Measurements from ENCODE around the gene DAP3. TPM values are rescaled to one million over a fixed set of nuclear protein-coding genes. Genes with fewer than 3 reads are reported as not detected.

Gene DAP3
- total and polyA plus RNA-seq, 2 donors (not counting 1 experiment from before 2014, with no cell fraction given), result 84.7 to 107 TPM

DNA sequence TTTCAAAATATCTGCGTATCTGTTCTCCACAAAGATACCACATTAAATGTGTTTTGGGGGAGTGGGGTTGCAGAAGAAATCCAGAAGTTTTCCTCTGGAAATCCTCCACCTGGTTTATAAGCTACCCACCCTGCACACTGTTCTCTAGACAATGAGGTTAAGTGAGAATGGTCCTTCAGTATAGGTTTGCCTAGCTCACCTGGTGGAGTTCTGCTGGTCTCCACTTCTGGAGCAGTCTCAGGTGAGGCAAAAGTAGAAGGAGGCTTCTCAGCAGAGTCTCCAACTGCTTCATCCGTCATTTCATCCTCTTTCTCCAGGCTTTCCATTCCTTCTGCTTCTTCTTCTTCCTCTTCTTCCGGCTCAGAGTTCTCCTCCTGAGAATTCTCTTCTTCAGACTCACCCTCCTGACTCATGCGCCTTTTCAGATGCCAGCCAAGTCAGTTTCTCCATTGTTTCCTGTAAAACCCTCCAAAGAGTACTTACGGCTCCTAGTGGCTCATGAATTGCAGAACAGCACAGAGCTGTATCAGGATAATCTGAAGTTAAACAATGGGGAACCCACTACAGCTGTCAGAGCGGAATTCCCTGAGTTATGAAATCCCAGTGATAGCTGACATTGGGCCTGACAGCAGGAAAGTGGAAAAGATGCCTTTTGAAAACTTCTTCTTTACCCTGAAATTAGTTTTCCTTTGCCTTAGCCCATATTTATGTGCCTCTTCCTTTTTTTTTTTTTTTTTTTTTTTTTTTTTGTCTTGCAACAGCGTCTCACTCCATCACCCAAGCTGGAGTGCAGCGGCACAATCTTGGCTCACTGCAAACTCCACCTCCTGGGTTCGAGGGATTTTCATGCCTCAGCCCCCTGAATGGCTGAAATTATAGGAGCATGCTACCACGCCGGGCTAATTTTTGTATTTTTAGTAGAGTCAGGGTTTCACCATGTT lies 40.4 kb upstream of the DAP3 start:
- H3K27ac Mint-ChIP-seq, result no peak overlapping the region

More for the DNA sequence above, 40.4 kb upstream of the DAP3 start:
- TF ChIP-seq, protein P1, sequence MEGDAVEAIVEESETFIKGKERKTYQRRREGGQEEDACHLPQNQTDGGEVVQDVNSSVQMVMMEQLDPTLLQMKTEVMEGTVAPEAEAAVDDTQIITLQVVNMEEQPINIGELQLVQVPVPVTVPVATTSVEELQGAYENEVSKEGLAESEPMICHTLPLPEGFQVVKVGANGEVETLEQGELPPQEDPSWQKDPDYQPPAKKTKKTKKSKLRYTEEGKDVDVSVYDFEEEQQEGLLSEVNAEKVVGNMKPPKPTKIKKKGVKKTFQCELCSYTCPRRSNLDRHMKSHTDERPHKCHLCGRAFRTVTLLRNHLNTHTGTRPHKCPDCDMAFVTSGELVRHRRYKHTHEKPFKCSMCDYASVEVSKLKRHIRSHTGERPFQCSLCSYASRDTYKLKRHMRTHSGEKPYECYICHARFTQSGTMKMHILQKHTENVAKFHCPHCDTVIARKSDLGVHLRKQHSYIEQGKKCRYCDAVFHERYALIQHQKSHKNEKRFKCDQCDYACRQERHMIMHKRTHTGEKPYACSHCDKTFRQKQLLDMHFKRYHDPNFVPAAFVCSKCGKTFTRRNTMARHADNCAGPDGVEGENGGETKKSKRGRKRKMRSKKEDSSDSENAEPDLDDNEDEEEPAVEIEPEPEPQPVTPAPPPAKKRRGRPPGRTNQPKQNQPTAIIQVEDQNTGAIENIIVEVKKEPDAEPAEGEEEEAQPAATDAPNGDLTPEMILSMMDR (IDR thresholded peaks at IDR 0.05), result no peak
- TF ChIP-seq EZH2 (IDR thresholded peaks at IDR 0.05; ENCODE audit: borderline replicate concordance, insufficient read depth, low read depth, low read length, poor library complexity, severe bottlenecking), result no peak
- no peak overlapping the region for H3K4me2 ChIP-seq (replicated peaks; ENCODE audit: low read depth, low read length, poor library complexity, severe bottlenecking)
- no peaks in the 10 kb centered on the region for H3K4me1 ChIP-seq (ENCODE audit: control insufficient read depth in 2 of 2, insufficient read depth in 2 of 2, low read length in 2 of 2)
- Mint-ChIP-seq H3K9me3 (ENCODE audit: insufficient read depth) (peaks cover 2% of the 10 kb centered on the region), H3K4me1 (peaks cover 4% of the 10 kb centered on the region), H3K27me3 (no peaks in the 10 kb centered on the region), H3K4me3 (no peak overlapping the region)
- H3K27ac ChIP-seq (ENCODE audit: low read length in 2 of 2), result no peak overlapping the region
- H3K9ac ChIP-seq (ENCODE audit: low read length), result no peak overlapping the region
- DNase-seq (no peak), ATAC-seq (ENCODE audit: low read depth) (no peak)
- H3K79me2 ChIP-seq (ENCODE audit: control insufficient read depth, insufficient read depth, low read length), result no peaks in the 10 kb centered on the region
- H3K9me3 ChIP-seq (ENCODE audit: control extremely low read depth in 1 of 3, control insufficient read depth in 2 of 3, insufficient read depth in 1 of 3, low read length in 2 of 3), result peaks cover 0 to 8% (median 6%) of the 10 kb centered on the region in 3 donors
- WGBS (ENCODE audit: insufficient coverage), result 56% methylated on average over 8 of the region's 11 CpGs
- POLR2A ChIA-PET, result interaction anchor here (0.7 kb wide), 1 partner anchor 398 kb away, joined by 4 read pairs; no protein-coding TSS in a partner anchor
- H2AFZ ChIP-seq (ENCODE audit: insufficient read depth, low read depth, low read length, poor library complexity, severe bottlenecking), result no peak overlapping the region
- no peaks in the 10 kb centered on the region for H4K20me1 ChIP-seq (ENCODE audit: control insufficient read depth, insufficient read depth, low read length, poor library complexity, severe bottlenecking)
- intact Hi-C loops (cut with micrococcal nuclease), result no loop called here
- H3K27me3 ChIP-seq (replicated peaks in 1 of 4; ENCODE audit: control extremely low read depth in 1 of 4, control insufficient read depth in 3 of 4, insufficient read depth in 4 of 4, low read length in 3 of 4), result no peaks in the 10 kb centered on the region
- H3K36me3 ChIP-seq (replicated peaks in 1 of 2; ENCODE audit: control extremely low read depth in 1 of 2, control insufficient read depth in 1 of 2, extremely low read depth in 1 of 2, insufficient read depth in 2 of 2, low read length in 1 of 2), result no peaks in the 10 kb centered on the region
- no peak overlapping the region for H3K4me3 ChIP-seq (ENCODE audit: control extremely low read depth in 1 of 5, extremely low read depth in 1 of 5, insufficient read depth in 1 of 5, low read depth in 2 of 5, low read length in 4 of 5)
- CTCF ChIA-PET, result interaction anchor here (0.7 kb wide), 2 partner anchors 37 to 209 kb away, joined by 3 to 6 read pairs; no protein-coding TSS in a partner anchor
